ENCODE results near the gene CACNA1D.

- TF ChIP-seq, protein P1, sequence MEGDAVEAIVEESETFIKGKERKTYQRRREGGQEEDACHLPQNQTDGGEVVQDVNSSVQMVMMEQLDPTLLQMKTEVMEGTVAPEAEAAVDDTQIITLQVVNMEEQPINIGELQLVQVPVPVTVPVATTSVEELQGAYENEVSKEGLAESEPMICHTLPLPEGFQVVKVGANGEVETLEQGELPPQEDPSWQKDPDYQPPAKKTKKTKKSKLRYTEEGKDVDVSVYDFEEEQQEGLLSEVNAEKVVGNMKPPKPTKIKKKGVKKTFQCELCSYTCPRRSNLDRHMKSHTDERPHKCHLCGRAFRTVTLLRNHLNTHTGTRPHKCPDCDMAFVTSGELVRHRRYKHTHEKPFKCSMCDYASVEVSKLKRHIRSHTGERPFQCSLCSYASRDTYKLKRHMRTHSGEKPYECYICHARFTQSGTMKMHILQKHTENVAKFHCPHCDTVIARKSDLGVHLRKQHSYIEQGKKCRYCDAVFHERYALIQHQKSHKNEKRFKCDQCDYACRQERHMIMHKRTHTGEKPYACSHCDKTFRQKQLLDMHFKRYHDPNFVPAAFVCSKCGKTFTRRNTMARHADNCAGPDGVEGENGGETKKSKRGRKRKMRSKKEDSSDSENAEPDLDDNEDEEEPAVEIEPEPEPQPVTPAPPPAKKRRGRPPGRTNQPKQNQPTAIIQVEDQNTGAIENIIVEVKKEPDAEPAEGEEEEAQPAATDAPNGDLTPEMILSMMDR (conservative IDR thresholded peaks at IDR 0.05 in 1 of 2, IDR thresholded peaks at IDR 0.05 in 1 of 2; ENCODE audit: low read depth in 1 of 2, low read length in 2 of 2) = no peak
- no peak for TF ChIP-seq EZH2 (IDR thresholded peaks at IDR 0.05; ENCODE audit: low read length, missing control alignments)
These were observed 278.2 kb downstream of the CACNA1D start for GRCh38 chr3:53772562-53772961.
